ENCODE measurements around the gene TROAP. TPM values are rescaled to one million over a fixed set of nuclear protein-coding genes. Genes with fewer than 3 reads are reported as not detected.

The TROAP gene
- 10 to 100 TPM in 2 of 4 donors, 1 to 10 TPM in 2; 8.0 to 28.1 (median 10.2) TPM for total RNA-seq

- Histone ChIP-seq H3K4me3 (peak within 1 kb of the TSS; percentile 54 to 81 (median 68)), H3K36me3 (no peaks in the 10 kb centered on the region), H3K27ac (peak within 1 kb of the TSS; percentile 60 to 69 (median 65)), H3K4me1 (peaks cover 0 to 15% (median 2%) of the 10 kb centered on the region in 4 donors), H3K9me3 (no peaks in the 10 kb centered on the region), H3K27me3 (no peaks in the 10 kb centered on the region)
- peak; percentile 93 to 98 (median 97) for DNase-seq
- TF ChIP-seq CTCF (IDR thresholded peaks at IDR 0.05) (no peak), POLR2A (IDR thresholded peaks at IDR 0.05) (peak; percentile 28 to 47)
Observed at GRCh38 chr12:49322708-49323523, at the start of gene TROAP. Gene TROAP (plus strand): TSS chr12:49323255. CDS start chr12:49323609, 354 bp downstream.

- Histone ChIP-seq H3K4me3 (no peak overlapping the region), H3K27me3 (no peaks in the 10 kb centered on the region), H3K27ac (no peak overlapping the region), H3K9me3 (no peaks in the 10 kb centered on the region), H3K36me3 (peaks cover 0 to 45% (median 0%) of the 10 kb centered on the region in 3 donors), H3K4me1 (peaks cover 0 to 6% (median 0%) of the 10 kb centered on the region in 4 donors)
- no peak for DNase-seq
- TF ChIP-seq POLR2A (IDR thresholded peaks at IDR 0.05) (no peak), CTCF (IDR thresholded peaks at IDR 0.05) (no peak)
Observed at GRCh38 chr12:49273726-49274395, 49.2 kb upstream of the TROAP start.

- Histone ChIP-seq H3K27ac (no peak overlapping the region), H3K4me1 (no peaks in the 10 kb centered on the region), H3K36me3 (peaks cover 0 to 41% (median 0%) of the 10 kb centered on the region in 3 donors), H3K4me3 (no peak overlapping the region), H3K9me3 (no peaks in the 10 kb centered on the region), H3K27me3 (no peaks in the 10 kb centered on the region)
- TF ChIP-seq CTCF (IDR thresholded peaks at IDR 0.05) (no peak), POLR2A (IDR thresholded peaks at IDR 0.05) (no peak)
- DNase-seq = no peak
Observed at GRCh38 chr12:49274396-49275069, 48.5 kb upstream of the TROAP start.

GRCh38 chr12:49276304-49277290 lies 46.5 kb upstream of the TROAP start:
- peaks cover 0 to 21% (median 0%) of the 10 kb centered on the region in 3 donors for H3K36me3 ChIP-seq
- DNase-seq = no peak
- TF ChIP-seq CTCF (IDR thresholded peaks at IDR 0.05) (no peak), POLR2A (IDR thresholded peaks at IDR 0.05) (no peak)
- H3K9me3 ChIP-seq = no peaks in the 10 kb centered on the region
- H3K27ac ChIP-seq = no peak overlapping the region
- no peak overlapping the region for H3K4me3 ChIP-seq
- no peaks in the 10 kb centered on the region for H3K27me3 ChIP-seq
- no peaks in the 10 kb centered on the region for H3K4me1 ChIP-seq
